Caco-2 (cell line): ENCODE measurements around the gene SLC6A14. TPM values are rescaled to one million over a fixed set of nuclear protein-coding genes. Genes with fewer than 3 reads are reported as not detected.

Experiments
- BruUV-seq: library from RNA; stranded (reverse); fragments of 400-500 nt; replicated peaks from 2 replicates; lab custom pipeline; 2021; lab: Mats Ljungman, UMichigan
- CTCF ChIA-PET: fragments of 300-600 bp; sonication (Branson Sonifier 250); formaldehyde crosslinking; loops from one replicate; lab custom pipeline; 2022; ENCODE audit warnings: antibody characterized with exemption; lab: Charles Lee
- POLR2A ChIA-PET: fragments of 300-600 bp; sonication (Branson Sonifier 250); formaldehyde crosslinking; loops from one replicate; lab custom pipeline; 2022; ENCODE audit warnings: antibody characterized with exemption; lab: Charles Lee
- DNase-seq, 2 experiments: peaks; one replicate each; pipeline versions ENCODE4 v3.0.0 to v3.0.0-alpha.2; 2020 to 2022
- H3K27me3 ChIP-seq: replicated peaks from 2 replicates; pipeline ENCODE4 v1.6.0; 2011; ENCODE audit warnings: low read length; ENCODE audit not compliant: control insufficient read depth, insufficient read depth
- H3K36me3 ChIP-seq: 2 replicates; pipeline ENCODE4 v1.5.1; 2011; ENCODE audit warnings: low read length; ENCODE audit not compliant: control insufficient read depth, insufficient read depth
- H3K4me1 ChIP-seq: fragments of 250-450 bp; sonication (Bioruptor Pico); 2 replicates; pipeline ENCODE4 v1.5.1; 2020; ENCODE audit warnings: mild to moderate bottlenecking
- H3K4me3 ChIP-seq: 2 replicates; pipeline ENCODE4 v1.5.1; 2011; ENCODE audit warnings: low read depth, mild to moderate bottlenecking, control low read depth, low read length
- H3K9me3 ChIP-seq: fragments of 250-450 bp; sonication (Bioruptor Pico); 2 replicates; pipeline ENCODE4 v1.5.1; 2020; ENCODE audit warnings: mild to moderate bottlenecking, moderate library complexity
- H3K27ac Mint-ChIP-seq: one replicate; pipeline ENCODE4 v1.8.0; 2022; ENCODE audit warnings: mixed read lengths; ENCODE audit not compliant: unreplicated experiment
- H3K27me3 Mint-ChIP-seq: one replicate; pipeline ENCODE4 v1.8.0; 2022; ENCODE audit warnings: mixed read lengths; ENCODE audit not compliant: insufficient read depth, unreplicated experiment
- H3K36me3 Mint-ChIP-seq: one replicate; pipeline ENCODE4 v1.8.0; 2022; ENCODE audit warnings: mild to moderate bottlenecking, mixed read lengths; ENCODE audit not compliant: insufficient read depth, unreplicated experiment
- H3K4me1 Mint-ChIP-seq: one replicate; pipeline ENCODE4 v1.8.0; 2022; ENCODE audit warnings: low read depth, mixed read lengths; ENCODE audit not compliant: unreplicated experiment
- H3K4me3 Mint-ChIP-seq: one replicate; pipeline ENCODE4 v1.8.0; 2022; ENCODE audit warnings: mild to moderate bottlenecking, moderate library complexity, mixed read lengths; ENCODE audit not compliant: unreplicated experiment
- H3K9me3 Mint-ChIP-seq: one replicate; pipeline ENCODE4 v1.8.0; 2022; ENCODE audit warnings: mixed read lengths; ENCODE audit not compliant: unreplicated experiment
- intact Hi-C: fragments of 100-400 bp; cut with micrococcal nuclease; formaldehyde crosslinking; loops from one replicate; pipeline ENCODE4 v1.10.0; 2022; ENCODE audit not compliant: unreplicated experiment
- total RNA-seq: library from RNA; stranded (reverse); gene quantifications from 2 replicates; pipeline ENCODE4 v1.2.3, GENCODE V29; 2022
- TF ChIP-seq, protein P1 (sequence below), 2 experiments: fragments of 200-600 bp in 1 of 2; IDR thresholded peaks; 1 replicate in 1 of 2; 2 replicates in 1 of 2; pipeline versions ENCODE4 v1.5.1 to v1.8.0; 2011 to 2022; ENCODE audit warnings: antibody characterized with exemption in 1 of 2, control low read depth in 1 of 2, inconsistent platforms in 1 of 2, low read depth in 1 of 2, low read length in 1 of 2, mild to moderate bottlenecking in 1 of 2, moderate library complexity in 1 of 2; ENCODE audit not compliant: insufficient read depth in 1 of 2, severe bottlenecking in 1 of 2, unreplicated experiment in 1 of 2

Gene SLC6A14
- total RNA-seq, 1 experiment from 2014 or later = not detected

DNA sequence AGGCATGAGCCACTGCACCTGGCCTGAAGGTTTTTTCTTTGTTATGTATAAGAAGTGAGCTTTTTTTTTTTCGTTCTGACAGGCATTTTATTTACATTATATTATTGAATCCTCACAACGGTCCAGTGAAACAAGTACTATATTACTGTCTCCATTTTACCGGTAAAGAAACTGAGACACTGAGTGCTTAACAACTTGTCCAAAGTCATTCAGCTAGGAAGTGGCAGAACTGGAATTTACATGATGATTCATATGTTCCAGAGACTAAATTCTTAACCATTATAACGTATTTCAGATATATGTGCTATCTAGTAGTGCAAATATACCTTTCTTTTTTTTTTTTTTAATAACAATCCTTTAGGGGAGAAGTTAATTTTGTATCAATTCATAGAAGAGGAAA, 18.4 kb upstream of the SLC6A14 start:
- Histone ChIP-seq H3K36me3 (no peaks in the 10 kb centered on the region), H3K9me3 (no peaks in the 10 kb centered on the region), H3K27me3 (no peaks in the 10 kb centered on the region), H3K4me3 (no peak overlapping the region), H3K4me1 (no peaks in the 10 kb centered on the region)
- Mint-ChIP-seq H3K27me3 (no peaks in the 10 kb centered on the region), H3K9me3 (no peaks in the 10 kb centered on the region), H3K4me1 (no peaks in the 10 kb centered on the region), H3K36me3 (no peaks in the 10 kb centered on the region), H3K4me3 (no peak overlapping the region), H3K27ac (no peak overlapping the region)
- DNase-seq = no peak
- TF ChIP-seq, protein P1, sequence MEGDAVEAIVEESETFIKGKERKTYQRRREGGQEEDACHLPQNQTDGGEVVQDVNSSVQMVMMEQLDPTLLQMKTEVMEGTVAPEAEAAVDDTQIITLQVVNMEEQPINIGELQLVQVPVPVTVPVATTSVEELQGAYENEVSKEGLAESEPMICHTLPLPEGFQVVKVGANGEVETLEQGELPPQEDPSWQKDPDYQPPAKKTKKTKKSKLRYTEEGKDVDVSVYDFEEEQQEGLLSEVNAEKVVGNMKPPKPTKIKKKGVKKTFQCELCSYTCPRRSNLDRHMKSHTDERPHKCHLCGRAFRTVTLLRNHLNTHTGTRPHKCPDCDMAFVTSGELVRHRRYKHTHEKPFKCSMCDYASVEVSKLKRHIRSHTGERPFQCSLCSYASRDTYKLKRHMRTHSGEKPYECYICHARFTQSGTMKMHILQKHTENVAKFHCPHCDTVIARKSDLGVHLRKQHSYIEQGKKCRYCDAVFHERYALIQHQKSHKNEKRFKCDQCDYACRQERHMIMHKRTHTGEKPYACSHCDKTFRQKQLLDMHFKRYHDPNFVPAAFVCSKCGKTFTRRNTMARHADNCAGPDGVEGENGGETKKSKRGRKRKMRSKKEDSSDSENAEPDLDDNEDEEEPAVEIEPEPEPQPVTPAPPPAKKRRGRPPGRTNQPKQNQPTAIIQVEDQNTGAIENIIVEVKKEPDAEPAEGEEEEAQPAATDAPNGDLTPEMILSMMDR (IDR thresholded peaks at IDR 0.05; ENCODE audit: insufficient read depth in 1 of 2, low read depth in 1 of 2, low read length in 1 of 2, severe bottlenecking in 1 of 2, unreplicated experiment in 1 of 2) = no peak
- intact Hi-C loops = no loop called here
- POLR2A ChIA-PET = no interaction called here
- no TSS peak for BruUV-seq
- CTCF ChIA-PET = no interaction called here

DNA sequence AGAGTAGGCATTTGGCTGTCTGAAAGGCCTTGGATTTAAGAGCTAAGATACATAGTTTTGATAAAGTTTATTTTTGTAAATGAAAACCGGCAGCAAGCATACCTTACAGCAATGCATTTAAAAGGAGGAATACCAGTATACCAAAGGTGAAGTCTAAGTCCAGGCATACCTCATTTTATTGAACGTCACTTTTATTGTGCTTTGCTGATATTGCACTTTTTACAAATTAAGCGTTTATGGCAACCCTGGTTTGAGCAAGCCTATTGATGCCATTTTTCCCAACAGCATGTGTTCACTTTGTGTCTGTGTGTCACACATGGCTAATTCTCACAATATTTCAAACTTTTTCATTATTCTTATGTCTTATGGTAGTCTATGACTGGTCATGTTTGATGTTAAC, 8.4 kb upstream of the SLC6A14 start:
- H3K4me3 Mint-ChIP-seq = no peak overlapping the region

DNA sequence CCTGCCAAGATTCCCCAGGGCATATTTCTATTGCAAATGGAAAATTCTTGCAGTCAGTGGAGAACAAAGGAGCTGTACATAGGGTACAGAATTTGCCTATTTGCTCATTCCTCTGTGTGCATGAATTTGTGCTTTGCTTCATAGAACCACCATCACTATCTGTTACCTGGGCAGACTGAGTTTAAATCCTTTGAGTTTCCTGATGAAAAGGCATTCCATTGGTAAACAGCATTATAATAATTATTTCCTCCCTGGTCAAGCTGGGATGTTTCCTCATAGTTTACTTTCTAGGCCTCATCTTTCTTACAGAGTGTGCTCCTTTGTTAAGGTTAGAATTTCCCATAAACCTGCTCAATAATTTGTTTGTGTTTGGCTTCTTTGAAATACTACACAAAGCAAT, 809 bp upstream of the SLC6A14 start:
- Mint-ChIP-seq H3K27ac (no peak overlapping the region), H3K4me1 (no peaks in the 10 kb centered on the region), H3K9me3 (no peaks in the 10 kb centered on the region), H3K4me3 (no peak overlapping the region), H3K36me3 (no peaks in the 10 kb centered on the region), H3K27me3 (no peaks in the 10 kb centered on the region)
- no TSS peak for BruUV-seq
- Histone ChIP-seq H3K4me1 (no peaks in the 10 kb centered on the region), H3K36me3 (no peaks in the 10 kb centered on the region), H3K27me3 (no peaks in the 10 kb centered on the region), H3K4me3 (no peak overlapping the region), H3K9me3 (no peaks in the 10 kb centered on the region)
- no peak for DNase-seq
- intact Hi-C loops = no loop called here
- ChIA-PET POLR2A (no interaction called here), CTCF (no interaction called here)
- TF ChIP-seq, protein P1 (IDR thresholded peaks at IDR 0.05; ENCODE audit: insufficient read depth in 1 of 2, low read depth in 1 of 2, low read length in 1 of 2, severe bottlenecking in 1 of 2, unreplicated experiment in 1 of 2) = no peak

More for the DNA sequence above, 8.4 kb upstream of the SLC6A14 start:
- Mint-ChIP-seq H3K27me3 (no peaks in the 10 kb centered on the region), H3K36me3 (no peaks in the 10 kb centered on the region), H3K9me3 (no peaks in the 10 kb centered on the region), H3K4me1 (no peaks in the 10 kb centered on the region), H3K27ac (no peak overlapping the region)
- Histone ChIP-seq H3K9me3 (no peaks in the 10 kb centered on the region), H3K4me3 (no peak overlapping the region), H3K36me3 (no peaks in the 10 kb centered on the region), H3K27me3 (no peaks in the 10 kb centered on the region), H3K4me1 (no peaks in the 10 kb centered on the region)
- CTCF ChIA-PET = no interaction called here
- no TSS peak for BruUV-seq
- no peak for DNase-seq
- intact Hi-C loops = no loop called here
- POLR2A ChIA-PET = no interaction called here
- TF ChIP-seq, protein P1 (IDR thresholded peaks at IDR 0.05; ENCODE audit: insufficient read depth in 1 of 2, low read depth in 1 of 2, low read length in 1 of 2, severe bottlenecking in 1 of 2, unreplicated experiment in 1 of 2) = no peak
